ENCODE data around the gene ZNF761. TPM values are rescaled to one million over a fixed set of nuclear protein-coding genes. Genes with fewer than 3 reads are reported as not detected.
"Not testable (repeated sequence)": the region's sequence is repeated elsewhere in the genome, so short reads cannot be mapped to it uniquely, and the experiment has no call there.

The ZNF761 gene
- total RNA-seq, 1 donor from 2014 or later = 14.0 TPM

DNA sequence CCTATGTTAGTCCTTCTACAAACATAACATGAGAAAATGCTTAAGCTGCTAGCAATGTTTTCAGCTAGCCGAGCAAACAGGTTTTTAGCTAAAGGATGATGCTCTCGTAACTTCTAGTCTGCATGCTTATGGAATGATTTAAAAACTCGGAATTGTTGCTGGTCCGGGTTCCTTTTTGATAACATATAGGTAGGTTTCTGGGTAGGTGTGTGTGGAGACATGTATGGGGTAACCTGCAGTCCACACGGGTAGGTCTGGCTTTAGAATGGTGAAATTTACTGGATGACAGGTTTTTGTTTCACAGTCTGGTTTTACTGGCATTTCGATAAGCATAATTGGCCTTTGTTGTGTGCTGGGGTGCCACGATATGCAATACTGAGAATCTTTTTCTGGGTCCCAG, 40.1 kb downstream of the ZNF761 start:
- Histone ChIP-seq H3K4me3 (ENCODE audit: low read depth, low read length) (no peak overlapping the region), H3K27me3 (ENCODE audit: control insufficient read depth, insufficient read depth, low read length) (no peaks in the 10 kb centered on the region), H3K36me3 (ENCODE audit: control insufficient read depth, insufficient read depth, low read length) (no peaks in the 10 kb centered on the region)
- FAIRE-seq = no peak
- no peak for TF ChIP-seq CTCF (IDR thresholded peaks at IDR 0.05; ENCODE audit: insufficient read depth, low read length, severe bottlenecking)
- DNase-seq (ENCODE audit: low read depth) = no peak

GRCh38 chr19:53474832-53475231, 43.0 kb downstream of the ZNF761 start:
- FAIRE-seq; H3K27me3 ChIP-seq (ENCODE audit: control insufficient read depth, insufficient read depth, low read length); H3K36me3 ChIP-seq (ENCODE audit: control insufficient read depth, insufficient read depth, low read length); DNase-seq (ENCODE audit: low read depth); H3K4me3 ChIP-seq (ENCODE audit: low read depth, low read length): not testable (repeated sequence)

- not testable (repeated sequence) for FAIRE-seq; H3K27me3 ChIP-seq (ENCODE audit: control insufficient read depth, insufficient read depth, low read length); H3K4me3 ChIP-seq (ENCODE audit: low read depth, low read length); H3K36me3 ChIP-seq (ENCODE audit: control insufficient read depth, insufficient read depth, low read length)
- DNase-seq (ENCODE audit: low read depth) = peak; percentile 60
These were observed 43.7 kb downstream of the ZNF761 start for GRCh38 chr19:53475470-53475869.

GRCh38 chr19:53483751-53484150, 52.0 kb downstream of the ZNF761 start:
- H3K36me3 ChIP-seq (ENCODE audit: control insufficient read depth, insufficient read depth, low read length); H3K4me3 ChIP-seq (ENCODE audit: low read depth, low read length); FAIRE-seq; H3K27me3 ChIP-seq (ENCODE audit: control insufficient read depth, insufficient read depth, low read length); DNase-seq (ENCODE audit: low read depth): not testable (repeated sequence)

GRCh38 chr19:53485046-53486004, 53.5 kb downstream of the ZNF761 start:
- no peak overlapping the region for H3K4me3 ChIP-seq (ENCODE audit: low read depth, low read length)
- H3K36me3 ChIP-seq (ENCODE audit: control insufficient read depth, insufficient read depth, low read length) = peaks cover 4% of the 10 kb centered on the region
- DNase-seq (ENCODE audit: low read depth) (no peak), FAIRE-seq (no peak)
- TF ChIP-seq CTCF (IDR thresholded peaks at IDR 0.05; ENCODE audit: insufficient read depth, low read length, severe bottlenecking) = no peak
- H3K27me3 ChIP-seq (ENCODE audit: control insufficient read depth, insufficient read depth, low read length) = no peaks in the 10 kb centered on the region

- FAIRE-seq = no peak
- H3K27me3 ChIP-seq (ENCODE audit: control insufficient read depth, insufficient read depth, low read length) = no peaks in the 10 kb centered on the region
- peaks cover 4% of the 10 kb centered on the region for H3K36me3 ChIP-seq (ENCODE audit: control insufficient read depth, insufficient read depth, low read length)
- H3K4me3 ChIP-seq (ENCODE audit: low read depth, low read length) = no peak overlapping the region
- TF ChIP-seq CTCF (IDR thresholded peaks at IDR 0.05; ENCODE audit: insufficient read depth, low read length, severe bottlenecking) = no peak
- DNase-seq (ENCODE audit: low read depth) = no peak
These were observed 60.4 kb downstream of the ZNF761 start for GRCh38 chr19:53492153-53492552.

- H3K4me3 ChIP-seq (ENCODE audit: low read depth, low read length); H3K27me3 ChIP-seq (ENCODE audit: control insufficient read depth, insufficient read depth, low read length); H3K36me3 ChIP-seq (ENCODE audit: control insufficient read depth, insufficient read depth, low read length): not testable (repeated sequence)
- FAIRE-seq (peak; percentile 83), DNase-seq (ENCODE audit: low read depth) (peak; percentile 29)
These were observed 65.7 kb downstream of the ZNF761 start for GRCh38 chr19:53497311-53498023.

- not testable (repeated sequence) for DNase-seq (ENCODE audit: low read depth); H3K4me3 ChIP-seq (ENCODE audit: low read depth, low read length); FAIRE-seq; H3K27me3 ChIP-seq (ENCODE audit: control insufficient read depth, insufficient read depth, low read length); H3K36me3 ChIP-seq (ENCODE audit: control insufficient read depth, insufficient read depth, low read length)
These were observed 66.2 kb downstream of the ZNF761 start for GRCh38 chr19:53498024-53498395.

- H3K27me3 ChIP-seq (ENCODE audit: control insufficient read depth, insufficient read depth, low read length); H3K4me3 ChIP-seq (ENCODE audit: low read depth, low read length); FAIRE-seq; H3K36me3 ChIP-seq (ENCODE audit: control insufficient read depth, insufficient read depth, low read length); DNase-seq (ENCODE audit: low read depth): not testable (repeated sequence)
These were observed 71.4 kb downstream of the ZNF761 start for GRCh38 chr19:53503151-53503550.

- not testable (repeated sequence) for H3K4me3 ChIP-seq (ENCODE audit: low read depth, low read length); H3K27me3 ChIP-seq (ENCODE audit: control insufficient read depth, insufficient read depth, low read length); H3K36me3 ChIP-seq (ENCODE audit: control insufficient read depth, insufficient read depth, low read length); DNase-seq (ENCODE audit: low read depth); FAIRE-seq
These were observed 72.0 kb downstream of the ZNF761 start for GRCh38 chr19:53503671-53504364.

DNA sequence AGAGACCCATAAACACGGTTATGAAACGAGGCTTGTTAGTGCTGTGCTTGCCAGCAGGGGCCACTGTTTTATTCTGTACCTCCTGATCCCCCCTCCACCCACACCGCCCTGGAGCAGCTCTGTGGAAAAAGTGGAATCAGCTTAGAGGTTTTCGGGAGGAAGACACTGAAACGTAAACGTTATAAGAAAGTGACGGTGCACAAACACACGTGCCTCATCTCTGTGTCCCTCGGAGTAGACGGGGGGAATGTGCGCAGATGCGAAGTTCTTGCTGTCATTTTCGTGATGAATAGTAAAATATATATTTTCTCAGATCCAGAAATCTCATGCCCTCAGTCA, 72.5 kb downstream of the ZNF761 start:
- peak; percentile 43 for FAIRE-seq
- H3K4me3 ChIP-seq (ENCODE audit: low read depth, low read length); DNase-seq (ENCODE audit: low read depth); H3K36me3 ChIP-seq (ENCODE audit: control insufficient read depth, insufficient read depth, low read length); H3K27me3 ChIP-seq (ENCODE audit: control insufficient read depth, insufficient read depth, low read length): not testable (repeated sequence)

Data from bronchial epithelial cell (primary cell).